GM18519 (cell line): ENCODE measurements around the gene ZBTB20.

Experiments used
- ATAC-seq: cut with Tn5 transposase; IDR thresholded peaks from one replicate; pipeline ENCODE4 v1.9.1; 2021; ENCODE audit warnings: mild to moderate bottlenecking, moderate library complexity; ENCODE audit not compliant: unreplicated experiment, low FRiP score

Gene ZBTB20

DNA sequence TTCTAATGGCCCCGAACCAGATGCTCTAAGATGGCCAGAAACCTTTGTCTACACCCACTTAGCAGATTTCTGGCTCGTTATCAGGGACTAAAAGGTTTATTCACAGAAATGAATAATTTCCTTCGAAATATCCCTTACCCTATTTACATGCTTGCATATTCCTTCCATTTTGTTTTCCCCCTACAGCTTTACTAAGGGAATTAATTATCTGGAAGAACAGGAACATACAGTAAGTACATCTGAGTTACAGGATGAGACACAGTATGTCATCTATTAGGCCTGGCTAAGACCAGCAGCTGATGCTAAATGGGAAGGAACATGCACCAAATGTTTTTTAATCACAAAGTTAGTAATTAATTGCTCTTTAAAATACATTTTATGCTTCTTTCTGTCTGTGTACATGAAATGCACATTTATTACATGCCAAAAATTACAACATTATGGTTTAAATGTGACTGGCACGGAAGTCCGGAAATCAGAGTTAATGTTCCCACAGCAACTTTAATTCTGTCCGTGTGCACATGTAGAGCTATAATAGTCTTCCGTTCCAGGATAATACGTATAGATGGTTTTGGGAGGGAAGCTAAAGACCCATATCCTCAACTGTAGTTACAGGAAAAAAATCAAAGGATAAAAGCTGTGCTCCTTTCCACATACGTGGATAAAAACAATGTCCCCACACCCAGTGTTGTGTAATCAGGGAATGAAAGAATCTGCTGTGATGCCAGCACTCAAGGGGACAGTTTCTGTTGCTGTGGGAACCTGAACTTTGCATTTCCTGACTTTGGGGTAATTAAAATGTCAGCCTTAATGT is 771.3 kb downstream of the ZBTB20 start:
- no peak for ATAC-seq

- no peak for ATAC-seq
Measured at GRCh38 chr3:114374433-114374990, 772.6 kb downstream of the ZBTB20 start.

GRCh38 chr3:114370537-114371174 is 776.4 kb downstream of the ZBTB20 start:
- ATAC-seq, result no peak

- ATAC-seq, result no peak
Measured at GRCh38 chr3:114365909-114366308, 781.2 kb downstream of the ZBTB20 start.

DNA sequence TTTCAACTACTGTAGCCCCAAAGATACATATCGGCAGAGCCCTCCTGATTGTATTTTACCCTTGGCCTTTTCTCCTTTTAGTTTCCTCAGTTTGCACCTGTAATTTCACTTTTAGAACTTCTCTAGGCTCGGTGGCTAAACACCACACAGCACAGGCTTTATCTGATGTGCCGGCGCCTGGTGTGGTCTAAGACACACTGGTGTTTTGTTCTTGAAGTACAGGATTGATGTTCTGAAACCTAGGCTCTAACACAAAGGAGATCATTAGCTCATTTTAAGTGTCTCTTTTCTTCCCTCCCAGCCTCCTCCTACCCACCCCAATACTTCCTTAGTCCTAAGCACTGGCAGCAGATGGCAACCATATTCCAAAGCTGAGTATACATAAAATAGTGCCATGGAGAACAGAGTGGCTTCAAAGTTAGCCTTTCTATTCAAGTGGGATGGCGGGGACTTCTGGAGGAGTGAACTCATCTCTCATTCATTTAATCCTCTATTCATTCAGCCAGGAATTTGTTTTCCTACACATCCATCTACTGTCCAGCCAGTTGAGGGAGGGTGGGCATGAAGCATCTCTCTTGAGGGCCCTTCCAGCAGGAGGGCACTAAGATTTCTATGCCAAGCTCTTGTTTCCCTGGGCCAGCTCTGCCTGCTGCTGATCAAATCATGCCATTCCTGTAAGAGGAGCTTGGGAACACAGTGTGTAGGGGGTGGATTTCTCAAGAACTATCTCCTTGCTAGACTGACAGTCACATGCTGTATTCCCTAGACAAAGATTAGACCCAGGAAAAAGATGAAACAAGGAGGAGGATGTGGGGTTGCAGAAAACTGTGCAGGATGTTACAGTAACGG is 782.1 kb downstream of the ZBTB20 start:
- no peak for ATAC-seq

GRCh38 chr3:114363554-114364202 is 783.4 kb downstream of the ZBTB20 start:
- no peak for ATAC-seq

GRCh38 chr3:114362815-114363214 is 784.3 kb downstream of the ZBTB20 start:
- peak; percentile 51 for ATAC-seq

DNA sequence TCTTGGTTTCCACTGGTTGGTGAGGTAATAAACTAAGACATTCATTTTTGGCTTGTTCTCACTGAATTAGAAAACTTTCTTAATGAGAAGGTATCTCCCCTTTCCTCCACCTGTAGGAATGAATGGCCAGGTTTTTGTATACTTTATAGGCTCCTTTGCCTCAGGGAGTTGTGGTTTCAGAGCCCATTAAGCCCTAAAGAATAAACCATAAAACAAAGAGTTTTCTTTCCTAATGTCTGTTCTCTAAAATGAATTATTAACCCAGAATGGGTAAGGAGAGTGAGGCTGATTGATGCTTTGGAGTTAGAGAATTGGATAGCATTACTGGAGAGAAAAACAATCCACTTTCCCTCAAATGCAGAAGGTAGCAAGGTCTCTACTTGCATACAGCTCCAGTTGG is 785.7 kb downstream of the ZBTB20 start:
- ATAC-seq, result no peak

GRCh38 chr3:114356525-114356924 is 790.6 kb downstream of the ZBTB20 start:
- no peak for ATAC-seq

GRCh38 chr3:114356066-114356465 is 791.0 kb downstream of the ZBTB20 start:
- no peak for ATAC-seq

GRCh38 chr3:114355653-114356052 is 791.4 kb downstream of the ZBTB20 start:
- ATAC-seq, result no peak

- ATAC-seq, result no peak
Measured at GRCh38 chr3:114351822-114352145, 795.3 kb downstream of the ZBTB20 start.

- no peak for ATAC-seq
Measured at GRCh38 chr3:114351123-114351821, 795.8 kb downstream of the ZBTB20 start.

DNA sequence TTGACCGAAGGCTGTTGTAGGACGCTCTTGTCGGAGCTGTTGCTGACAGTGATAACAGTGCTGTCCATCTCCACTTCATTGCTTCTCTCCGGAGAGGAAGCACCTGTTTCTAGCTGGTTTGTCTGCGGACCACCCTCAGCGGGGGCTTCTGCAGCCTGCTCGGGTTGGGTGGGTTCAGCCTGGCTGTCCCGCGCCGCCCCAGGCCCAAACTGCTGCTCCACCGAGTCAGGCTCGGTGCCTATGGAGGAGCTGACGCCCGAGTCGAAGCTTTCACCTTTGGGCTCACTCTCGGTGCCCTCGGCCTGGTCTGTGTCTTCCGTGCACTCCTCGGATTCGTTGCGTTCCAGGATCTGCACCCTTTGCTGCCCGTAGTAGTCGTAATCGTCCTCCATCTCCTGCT is 796.4 kb downstream of the ZBTB20 start:
- no peak for ATAC-seq

DNA sequence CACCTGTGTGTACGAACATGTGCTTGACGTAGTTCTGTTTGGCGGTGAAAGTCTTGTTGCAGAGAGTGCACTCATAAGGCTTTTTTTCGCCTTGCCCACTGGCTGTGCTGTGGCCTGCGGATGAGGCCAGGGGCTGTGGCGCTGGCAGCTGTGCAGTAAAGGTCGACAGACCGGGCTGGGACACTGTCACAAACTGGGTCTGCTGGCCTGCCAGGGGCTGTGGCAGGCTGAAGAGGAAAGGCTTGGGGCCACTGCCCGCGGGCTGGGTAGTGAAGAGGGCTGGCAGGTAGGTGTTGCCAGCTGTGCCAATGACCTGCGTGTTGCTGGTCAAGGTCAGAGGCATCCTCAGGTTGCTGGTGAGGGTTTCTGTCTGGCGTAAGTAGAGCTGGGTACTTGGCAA is 796.8 kb downstream of the ZBTB20 start:
- no peak for ATAC-seq

DNA sequence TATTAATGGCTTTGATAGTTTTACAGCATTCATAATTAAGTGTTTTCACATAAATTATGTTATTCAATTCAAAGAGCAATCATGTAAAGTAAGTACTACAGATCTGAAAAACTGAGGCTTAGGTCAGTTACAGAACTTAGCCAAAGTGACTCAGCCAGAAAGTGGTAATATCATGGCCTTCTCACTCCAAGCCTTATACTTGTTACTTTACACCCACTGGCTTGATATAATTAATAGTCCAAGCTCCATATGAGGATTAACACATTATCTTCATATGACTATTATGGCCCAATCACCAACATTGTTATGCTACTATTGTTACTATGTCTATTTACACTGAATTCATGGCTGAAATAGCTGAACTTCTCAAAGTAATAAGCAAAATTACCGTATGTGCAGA is 802.6 kb downstream of the ZBTB20 start:
- no peak for ATAC-seq

GRCh38 chr3:114338651-114339357 is 808.3 kb downstream of the ZBTB20 start:
- ATAC-seq, result no peak

- no peak for ATAC-seq
Measured at GRCh38 chr3:114336857-114337256, 810.2 kb downstream of the ZBTB20 start.

DNA sequence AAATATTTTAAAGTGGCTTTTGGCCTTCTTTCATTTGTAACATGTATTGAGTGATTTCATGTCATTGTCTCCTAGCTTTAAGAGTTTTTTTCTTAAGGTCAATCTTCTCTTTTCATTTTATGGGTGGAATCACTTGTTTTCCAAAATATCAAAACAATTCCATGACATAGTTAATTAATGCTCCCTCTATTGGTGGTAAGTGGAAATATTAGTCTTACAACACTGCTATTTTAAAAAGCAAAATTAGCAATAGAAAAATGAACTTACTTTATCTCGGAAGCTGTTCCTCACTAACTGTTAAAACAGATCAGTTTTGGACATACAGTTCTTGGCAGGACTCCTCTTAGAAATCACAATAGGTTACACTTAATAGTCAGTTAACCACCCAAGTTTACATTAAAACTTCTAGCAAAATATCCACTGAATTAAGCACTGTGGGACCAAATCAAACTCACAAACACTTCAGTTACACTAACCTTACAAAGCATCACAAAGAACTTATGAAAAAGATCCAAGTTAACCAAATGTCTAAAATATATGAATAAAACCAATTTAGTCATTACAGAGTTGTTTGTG is 810.9 kb downstream of the ZBTB20 start:
- no peak for ATAC-seq
